Lower lobe of right lung (tissue), 2 donors: ENCODE measurements around the gene GSTT2B. TPM values are rescaled to one million over a fixed set of nuclear protein-coding genes. Genes with fewer than 3 reads are reported as not detected.
A peak's percentile ranks its signal among the peaks of the same experiment; 100 is the strongest.
"Not testable (repeated sequence)": the region's sequence is repeated elsewhere in the genome, so short reads cannot be mapped to it uniquely, and the experiment has no call there.

Experiments used
- ATAC-seq, 2 donors: fragments of 200-7000 bp; cut with Tn5 transposase; one replicate each; pipeline ENCODE4 v1.9.1; 2020 to 2022; ENCODE audit warnings: mild to moderate bottlenecking in 2 of 2, moderate library complexity in 2 of 2
- DNase-seq: peaks from one replicate; pipeline ENCODE4 v3.0.0-alpha.2; 2020
- H3K27ac ChIP-seq: fragments of 200-600 bp; one replicate; pipeline ENCODE4 v1.8.0; 2022
- H3K27me3 ChIP-seq: fragments of 200-600 bp; one replicate; pipeline ENCODE4 v1.8.0; 2022; ENCODE audit warnings: low read depth
- H3K36me3 ChIP-seq: fragments of 200-600 bp; one replicate; pipeline ENCODE4 v1.8.0; 2022; ENCODE audit warnings: mild to moderate bottlenecking
- H3K4me1 ChIP-seq: fragments of 200-600 bp; one replicate; pipeline ENCODE4 v1.8.0; 2022
- H3K4me3 ChIP-seq: fragments of 200-600 bp; one replicate; pipeline ENCODE4 v1.8.0; 2022; ENCODE audit warnings: mild to moderate bottlenecking
- H3K9me3 ChIP-seq: fragments of 200-600 bp; one replicate; pipeline ENCODE4 v1.8.0; 2022
- intact Hi-C: fragments of 100-400 bp; cut with DNase I; formaldehyde crosslinking; loops from one replicate; pipeline ENCODE4 v1.11.0; 2022
- total RNA-seq: library from RNA; stranded (reverse); fragmentation: NEBNext Ultra II Directional; extraction: Animal tissue kit (Norgen Biotek cat#: 25700); gene quantifications from one replicate; pipeline ENCODE4 v1.2.1, GENCODE V29; 2021
- TF ChIP-seq, protein P1 (sequence below): fragments of 200-600 bp; IDR thresholded peaks from one replicate; pipeline ENCODE4 v1.8.0; 2022; ENCODE audit warnings: antibody characterized with exemption, mild to moderate bottlenecking
- donor health status: DM: no; HTN: yes; CAD: no; lungs with severe emphysema.

GSTT2B gene
- total RNA-seq, 1 donor from 2014 or later = 7.3 TPM

DNA sequence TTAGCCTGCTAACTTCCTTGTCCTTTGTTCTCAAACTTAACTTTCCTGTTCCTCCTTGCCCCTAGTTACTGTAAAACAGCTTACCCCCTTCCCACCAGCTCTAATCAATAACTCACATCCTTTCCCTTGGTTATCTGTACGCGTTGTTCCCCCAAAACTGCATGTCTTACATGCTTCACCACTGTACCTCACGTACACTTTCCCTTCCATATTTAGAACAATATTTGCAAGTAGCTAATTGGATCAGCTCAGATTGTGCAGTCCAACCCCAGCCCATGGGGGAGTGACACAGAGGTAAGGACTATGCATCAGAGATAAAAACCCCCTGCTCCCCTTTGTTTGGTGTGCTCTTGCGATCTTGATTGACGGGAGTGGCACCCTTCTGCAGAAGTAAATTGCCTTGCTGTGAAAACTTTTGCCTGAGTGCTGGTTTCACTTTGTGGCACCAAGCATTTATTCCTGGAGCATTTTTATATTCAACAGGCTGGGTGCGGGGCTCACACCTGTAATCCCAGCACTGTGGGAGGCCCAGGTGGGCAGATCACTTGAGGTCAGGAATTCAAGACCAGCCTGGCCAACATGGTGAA lies 35.9 kb downstream of the GSTT2B start:
- Histone ChIP-seq H3K27ac (no peak overlapping the region), H3K4me3 (no peak overlapping the region), H3K4me1 (no peaks in the 10 kb centered on the region), H3K27me3 (no peaks in the 10 kb centered on the region), H3K9me3 (no peaks in the 10 kb centered on the region), H3K36me3 (peaks cover 23% of the 10 kb centered on the region)
- intact Hi-C loops = loop anchor here (10.0 kb wide), 1 partner anchor 50 kb away; the partner anchor contains the start of gene DDT
- TF ChIP-seq, protein P1, sequence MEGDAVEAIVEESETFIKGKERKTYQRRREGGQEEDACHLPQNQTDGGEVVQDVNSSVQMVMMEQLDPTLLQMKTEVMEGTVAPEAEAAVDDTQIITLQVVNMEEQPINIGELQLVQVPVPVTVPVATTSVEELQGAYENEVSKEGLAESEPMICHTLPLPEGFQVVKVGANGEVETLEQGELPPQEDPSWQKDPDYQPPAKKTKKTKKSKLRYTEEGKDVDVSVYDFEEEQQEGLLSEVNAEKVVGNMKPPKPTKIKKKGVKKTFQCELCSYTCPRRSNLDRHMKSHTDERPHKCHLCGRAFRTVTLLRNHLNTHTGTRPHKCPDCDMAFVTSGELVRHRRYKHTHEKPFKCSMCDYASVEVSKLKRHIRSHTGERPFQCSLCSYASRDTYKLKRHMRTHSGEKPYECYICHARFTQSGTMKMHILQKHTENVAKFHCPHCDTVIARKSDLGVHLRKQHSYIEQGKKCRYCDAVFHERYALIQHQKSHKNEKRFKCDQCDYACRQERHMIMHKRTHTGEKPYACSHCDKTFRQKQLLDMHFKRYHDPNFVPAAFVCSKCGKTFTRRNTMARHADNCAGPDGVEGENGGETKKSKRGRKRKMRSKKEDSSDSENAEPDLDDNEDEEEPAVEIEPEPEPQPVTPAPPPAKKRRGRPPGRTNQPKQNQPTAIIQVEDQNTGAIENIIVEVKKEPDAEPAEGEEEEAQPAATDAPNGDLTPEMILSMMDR = no peak
- DNase-seq (no peak), ATAC-seq (no peak)

GRCh38 chr22:23922921-23923320 lies 38.1 kb downstream of the GSTT2B start:
- peaks cover 15% of the 10 kb centered on the region for H3K36me3 ChIP-seq
- no peaks in the 10 kb centered on the region for H3K9me3 ChIP-seq
- no peaks in the 10 kb centered on the region for H3K4me1 ChIP-seq
- no peak for DNase-seq
- TF ChIP-seq, protein P1 = no peak
- no peak overlapping the region for H3K4me3 ChIP-seq
- no peaks in the 10 kb centered on the region for H3K27me3 ChIP-seq
- intact Hi-C loops = loop anchor here (10.0 kb wide), 1 partner anchor 52 kb away; the partner anchor contains the start of gene DDT
- no peak for ATAC-seq
- H3K27ac ChIP-seq = no peak overlapping the region

DNA sequence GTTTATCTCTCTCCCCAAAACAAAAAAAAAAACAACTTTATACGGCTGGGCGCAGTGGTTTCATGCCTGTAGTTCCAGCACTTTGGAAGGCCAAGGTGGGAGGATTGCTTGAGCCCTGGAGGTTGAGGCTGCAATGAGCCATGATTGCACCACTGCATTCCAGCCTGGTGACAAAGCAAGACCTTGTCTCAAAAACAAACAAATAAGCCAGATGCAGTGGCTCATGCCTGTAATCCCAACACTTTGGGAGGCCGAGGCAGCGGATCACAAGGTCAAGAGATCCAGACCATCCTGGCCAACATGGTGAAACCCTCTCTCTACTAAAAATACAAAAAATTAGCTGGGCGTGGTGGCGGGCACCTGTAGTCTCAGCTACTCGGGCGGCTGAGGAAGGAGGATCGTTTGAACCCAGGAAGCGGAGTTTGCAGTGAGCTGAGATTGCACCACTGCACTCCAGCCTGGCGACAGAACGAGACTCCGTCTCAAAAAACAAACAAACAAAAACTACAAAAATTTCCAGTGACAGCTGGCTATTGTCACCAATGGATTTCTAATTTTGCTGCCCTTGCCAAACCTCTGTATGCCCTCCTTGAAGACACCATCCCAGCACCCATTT lies 39.3 kb downstream of the GSTT2B start:
- not testable (repeated sequence) for H3K27ac ChIP-seq, ATAC-seq, H3K9me3 ChIP-seq, H3K27me3 ChIP-seq, DNase-seq, H3K4me3 ChIP-seq, H3K4me1 ChIP-seq
- intact Hi-C loops = loop anchor here (10.0 kb wide), 1 partner anchor 53 kb away; the partner anchor contains the start of gene DDT
- peaks cover 15% of the 10 kb centered on the region for H3K36me3 ChIP-seq

- DNase-seq, ATAC-seq, H3K27me3 ChIP-seq, H3K4me3 ChIP-seq, H3K9me3 ChIP-seq, H3K27ac ChIP-seq, H3K36me3 ChIP-seq, H3K4me1 ChIP-seq: not testable (repeated sequence)
- intact Hi-C loops = loop anchor here (10.0 kb wide), 1 partner anchor 55 kb away; the partner anchor contains the start of gene DDT
These were observed 40.8 kb downstream of the GSTT2B start for GRCh38 chr22:23920267-23920611.

GRCh38 chr22:23915290-23915689 lies 45.7 kb downstream of the GSTT2B start:
- no peak overlapping the region for H3K4me3 ChIP-seq
- intact Hi-C loops = no loop called here
- no peaks in the 10 kb centered on the region for H3K9me3 ChIP-seq
- peaks cover 6% of the 10 kb centered on the region for H3K4me1 ChIP-seq
- no peaks in the 10 kb centered on the region for H3K27me3 ChIP-seq
- H3K36me3 ChIP-seq = no peaks in the 10 kb centered on the region
- ATAC-seq (no peak), DNase-seq (no peak)
- no peak overlapping the region for H3K27ac ChIP-seq
- TF ChIP-seq, protein P1 = no peak

- no peaks in the 10 kb centered on the region for H3K27me3 ChIP-seq
- intact Hi-C loops = no loop called here
- ATAC-seq (peak; percentile 99 to 100), DNase-seq (peak; percentile 100)
- H3K9me3 ChIP-seq = no peaks in the 10 kb centered on the region
- H3K27ac ChIP-seq = peak overlapping the region; percentile 88
- TF ChIP-seq, protein P1 = no peak
- H3K36me3 ChIP-seq = no peaks in the 10 kb centered on the region
- H3K4me1 ChIP-seq = peaks cover 6% of the 10 kb centered on the region
- peak overlapping the region; percentile 64 for H3K4me3 ChIP-seq
These were observed 47.2 kb downstream of the GSTT2B start for GRCh38 chr22:23913661-23914353.
